Measurements from ENCODE around the gene PDCL2.

DNA sequence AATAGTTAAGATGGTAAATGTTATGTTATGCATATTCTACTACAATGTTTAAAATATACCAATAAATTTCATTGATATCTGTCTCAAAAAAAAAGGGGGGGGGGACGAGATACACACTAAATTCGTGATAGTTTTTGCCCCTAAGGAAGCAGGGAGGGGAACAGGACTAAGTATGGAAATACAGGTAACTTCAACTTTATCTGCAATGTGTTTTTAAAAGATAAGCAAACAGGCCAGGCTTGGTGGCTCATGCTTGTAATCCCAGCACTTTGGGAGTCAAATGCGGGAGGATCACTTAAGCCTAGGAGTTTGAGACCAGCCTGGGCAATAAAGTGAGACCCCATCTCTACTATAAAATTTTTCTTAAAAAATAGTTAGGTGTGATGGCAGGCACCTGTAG lies 31.9 kb downstream of the PDCL2 start:
- TF ChIP-seq EZH2phosphoT487 (IDR thresholded peaks at IDR 0.05; ENCODE audit: insufficient read depth, low read depth) (no peak), EZH2 (IDR thresholded peaks at IDR 0.05; ENCODE audit: insufficient read depth, poor library complexity, severe bottlenecking) (no peak)
